ENCODE measurements around the gene DCANP1. TPM values are rescaled to one million over a fixed set of nuclear protein-coding genes. Genes with fewer than 3 reads are reported as not detected.

Gene DCANP1
- total and polyA plus RNA-seq, 2 donors (not counting 3 experiments of a cell fraction or from before 2014, with no cell fraction given) = not detected

- Histone ChIP-seq H3K79me2 (ENCODE audit: control insufficient read depth, insufficient read depth, low read length) (no peaks in the 10 kb centered on the region), H3K27me3 (ENCODE audit: control insufficient read depth in 2 of 2, insufficient read depth in 2 of 2, low read length in 2 of 2) (peaks cover 7 to 8% of the 10 kb centered on the region in 2 experiments), H3K9me3 (replicated peaks; ENCODE audit: control insufficient read depth, insufficient read depth, low read length) (no peaks in the 10 kb centered on the region), H2AFZ (ENCODE audit: low read depth, low read length) (no peak overlapping the region), H4K20me1 (replicated peaks; ENCODE audit: control insufficient read depth, extremely low read depth, insufficient read depth, low read length) (no peaks in the 10 kb centered on the region), H3K36me3 (ENCODE audit: control insufficient read depth in 2 of 2, extremely low read depth in 1 of 2, insufficient read depth in 2 of 2, low read length in 2 of 2) (no peaks in the 10 kb centered on the region), H3K9ac (replicated peaks; ENCODE audit: extremely low read depth, insufficient read depth, low read length) (no peak overlapping the region), H3K27ac (ENCODE audit: insufficient read depth, low read depth, low read length) (no peak overlapping the region), H3K4me1 (ENCODE audit: control insufficient read depth, extremely low read depth, insufficient read depth, low read length) (no peaks in the 10 kb centered on the region), H3K9me1 (replicated peaks; ENCODE audit: control insufficient read depth, extremely low read depth, insufficient read depth, low read length) (no peaks in the 10 kb centered on the region), H3K4me3 (replicated peaks in 1 of 3; ENCODE audit: insufficient read depth in 1 of 3, low read depth in 1 of 3, low read length in 3 of 3) (no peak overlapping the region), H3K4me2 (ENCODE audit: insufficient read depth, low read length) (no peak overlapping the region)
- no peak for FAIRE-seq
- no peak for DNase-seq (ENCODE audit: low read depth, low spot score)
- dilution Hi-C loops (cut with MboI; ENCODE audit: extremely low pct_ligation_motif_present, low sequenced_read_pairs) = loop anchor here (25.0 kb wide), 1 partner anchor 111 kb away; no protein-coding TSS in a partner anchor
- ChIA-PET CTCF (no interaction called here), POLR2A (no interaction called here)
- BruUV-seq (replicated peaks) = no TSS peak
- TF ChIP-seq JUN (IDR thresholded peaks at IDR 0.05; ENCODE audit: borderline replicate concordance, insufficient read depth, insufficient read length, low read depth) = no peak
- TF ChIP-seq MYC (IDR thresholded peaks at IDR 0.05; ENCODE audit: low read depth, low read length) = no peak
- TF ChIP-seq POLR2A (IDR thresholded peaks at IDR 0.05; ENCODE audit: low read depth, low read length) = no peak
- TF ChIP-seq CTCF (IDR thresholded peaks at IDR 0.05; ENCODE audit: extremely low read depth in 1 of 2, insufficient read depth in 1 of 2, low read depth in 1 of 2, low read length in 2 of 2) = no peak
- TF ChIP-seq EZH2 (IDR thresholded peaks at IDR 0.05; ENCODE audit: borderline replicate concordance, low read depth, low read length, severe bottlenecking) = no peak
- no peak for TF ChIP-seq MAX (IDR thresholded peaks at IDR 0.05; ENCODE audit: insufficient read depth, insufficient read length)
- TF ChIP-seq FOS (IDR thresholded peaks at IDR 0.05; ENCODE audit: borderline replicate concordance, insufficient read depth, low read length) = no peak
- TF ChIP-seq POLR2AphosphoS5 (IDR thresholded peaks at IDR 0.05; ENCODE audit: insufficient read depth, low read depth, low read length) = no peak
- no peak for TF ChIP-seq GATA2 (IDR thresholded peaks at IDR 0.05; ENCODE audit: insufficient read depth, insufficient read length, low read depth, low read length)
- intact Hi-C loops (cut with micrococcal nuclease) = no loop called here
Measured at GRCh38 chr5:135450952-135451351, 3.8 kb upstream of the DCANP1 start.

Data from endothelial cell of umbilical vein (primary cell).